HEK293 (cell line): Measurements from ENCODE around the gene MICU1.

Experiments
- ATF2 ChIP-seq: fragments of 450-650 bp; formaldehyde crosslinking; IDR thresholded peaks from 2 replicates; pipeline ENCODE4 v1.5.1; 2016; ENCODE audit warnings: missing biosample characterization, missing genetic modification characterization, low read depth
- GLI2 ChIP-seq: fragments of 450-650 bp; formaldehyde crosslinking; IDR thresholded peaks from 2 replicates; pipeline ENCODE4; 2017; ENCODE audit warnings: missing biosample characterization, missing genetic modification characterization, low read depth, borderline replicate concordance
- GLIS2 ChIP-seq: fragments of 450-650 bp; formaldehyde crosslinking; IDR thresholded peaks from 2 replicates; pipeline ENCODE4 v1.5.1; 2016; ENCODE audit warnings: missing biosample characterization, missing genetic modification characterization
- HOXC10 ChIP-seq: sonication (generic); formaldehyde crosslinking; IDR thresholded peaks from 2 replicates; pipeline ENCODE4 v1.8.1; 2023; ENCODE audit warnings: mild to moderate bottlenecking, missing genetic modification reagents
- KLF7 ChIP-seq: fragments of 450-650 bp; formaldehyde crosslinking; IDR thresholded peaks from 2 replicates; pipeline ENCODE4 v1.5.1; 2016; ENCODE audit warnings: missing biosample characterization, missing genetic modification characterization, borderline replicate concordance
- KLF8 ChIP-seq: fragments of 450-650 bp; formaldehyde crosslinking; IDR thresholded peaks from 2 replicates; pipeline ENCODE4 v1.5.1; 2016; ENCODE audit warnings: missing biosample characterization, missing genetic modification characterization
- KLF9 ChIP-seq: fragments of 450-650 bp; formaldehyde crosslinking; IDR thresholded peaks from 2 replicates; pipeline ENCODE4 v1.5.1; 2016; ENCODE audit warnings: missing biosample characterization, missing genetic modification characterization, low read depth
- MEIS1 ChIP-seq: sonication (generic); formaldehyde crosslinking; IDR thresholded peaks from 2 replicates; pipeline ENCODE4 v1.8.1; 2022; ENCODE audit warnings: missing genetic modification reagents, mild to moderate bottlenecking, borderline replicate concordance
- SCRT1 ChIP-seq: fragments of 450-650 bp; formaldehyde crosslinking; IDR thresholded peaks from 2 replicates; pipeline ENCODE4 v1.5.1; 2016; ENCODE audit warnings: missing biosample characterization, missing genetic modification characterization, borderline replicate concordance
- TCF7L2 ChIP-seq: IDR thresholded peaks from 2 replicates; pipeline ENCODE4 v1.6.1; 2011; ENCODE audit warnings: low read depth, mild to moderate bottlenecking, inconsistent platforms, low read length, moderate library complexity, borderline replicate concordance
- YY2 ChIP-seq: fragments of 450-650 bp; formaldehyde crosslinking; IDR thresholded peaks from 2 replicates; pipeline ENCODE4 v1.5.1; 2016; ENCODE audit warnings: missing biosample characterization, missing genetic modification characterization
- ZBTB21 ChIP-seq: fragments of 450-650 bp; formaldehyde crosslinking; IDR thresholded peaks from 2 replicates; pipeline ENCODE4 v1.5.1; 2017; ENCODE audit warnings: missing biosample characterization, missing genetic modification characterization
- ZEB2 ChIP-seq: fragments of 450-650 bp; formaldehyde crosslinking; IDR thresholded peaks from 2 replicates; pipeline ENCODE4 v1.5.1; 2016; ENCODE audit warnings: missing biosample characterization, missing genetic modification characterization
- ZNF10 ChIP-seq: fragments of 450-650 bp; formaldehyde crosslinking; IDR thresholded peaks from 2 replicates; pipeline ENCODE4 v1.5.1; 2017; ENCODE audit warnings: missing biosample characterization, missing genetic modification characterization
- ZNF132 ChIP-seq: fragments of 450-650 bp; formaldehyde crosslinking; IDR thresholded peaks from 2 replicates; pipeline ENCODE4 v1.5.1; 2017; ENCODE audit warnings: missing biosample characterization, missing genetic modification characterization, borderline replicate concordance
- ZNF157 ChIP-seq: fragments of 450-650 bp; formaldehyde crosslinking; IDR thresholded peaks from 2 replicates; pipeline ENCODE4 v1.5.1; 2016; ENCODE audit warnings: missing biosample characterization, missing genetic modification characterization
- ZNF26 ChIP-seq: fragments of 450-650 bp; formaldehyde crosslinking; IDR thresholded peaks from 2 replicates; pipeline ENCODE4 v1.5.1; 2016; ENCODE audit warnings: missing biosample characterization, missing genetic modification characterization
- ZNF280C ChIP-seq: fragments of 450-650 bp; formaldehyde crosslinking; IDR thresholded peaks from 2 replicates; pipeline ENCODE4 v1.5.1; 2016; ENCODE audit warnings: missing biosample characterization, missing genetic modification characterization
- ZNF335 ChIP-seq: fragments of 450-650 bp; formaldehyde crosslinking; conservative IDR thresholded peaks from 2 replicates; pipeline ENCODE4 v1.5.1; 2016; ENCODE audit warnings: missing biosample characterization, missing genetic modification characterization
- ZNF394 ChIP-seq: fragments of 450-650 bp; formaldehyde crosslinking; IDR thresholded peaks from 2 replicates; pipeline ENCODE4 v1.5.1; 2016; ENCODE audit warnings: missing biosample characterization, missing genetic modification characterization, mild to moderate bottlenecking, moderate library complexity, borderline replicate concordance
- ZNF416 ChIP-seq: fragments of 450-650 bp; formaldehyde crosslinking; IDR thresholded peaks from 2 replicates; pipeline ENCODE4 v1.5.1; 2016; ENCODE audit warnings: missing biosample characterization, missing genetic modification characterization
- ZNF501 ChIP-seq: fragments of 450-650 bp; formaldehyde crosslinking; IDR thresholded peaks from 2 replicates; pipeline ENCODE4 v1.5.1; 2016; ENCODE audit warnings: missing biosample characterization, missing genetic modification characterization
- ZNF514 ChIP-seq: fragments of 450-650 bp; formaldehyde crosslinking; IDR thresholded peaks from 2 replicates; pipeline ENCODE4 v1.5.1; 2016; ENCODE audit warnings: missing biosample characterization, missing genetic modification characterization
- ZNF521 ChIP-seq: fragments of 450-650 bp; formaldehyde crosslinking; IDR thresholded peaks from 2 replicates; pipeline ENCODE4 v1.5.1; 2017; ENCODE audit warnings: missing biosample characterization, mild to moderate bottlenecking, missing genetic modification characterization
- ZNF560 ChIP-seq: fragments of 450-650 bp; formaldehyde crosslinking; IDR thresholded peaks from 2 replicates; pipeline ENCODE4 v1.5.1; 2017; ENCODE audit warnings: missing biosample characterization, missing genetic modification characterization, borderline replicate concordance
- ZNF621 ChIP-seq: fragments of 450-650 bp; formaldehyde crosslinking; IDR thresholded peaks from 2 replicates; pipeline ENCODE4 v1.5.1; 2017; ENCODE audit warnings: missing biosample characterization, missing genetic modification characterization
- ZNF624 ChIP-seq: fragments of 450-650 bp; formaldehyde crosslinking; IDR thresholded peaks from 2 replicates; pipeline ENCODE4 v1.5.1; 2017; ENCODE audit warnings: missing biosample characterization, missing genetic modification characterization
- ZNF629 ChIP-seq: fragments of 450-650 bp; formaldehyde crosslinking; IDR thresholded peaks from 2 replicates; pipeline ENCODE4 v1.5.1; 2017; ENCODE audit warnings: missing biosample characterization, missing genetic modification characterization
- ZNF670 ChIP-seq: fragments of 450-650 bp; formaldehyde crosslinking; IDR thresholded peaks from 2 replicates; pipeline ENCODE4 v1.5.1; 2016; ENCODE audit warnings: missing biosample characterization, missing genetic modification characterization, low read depth
- ZNF837 ChIP-seq: fragments of 450-650 bp; formaldehyde crosslinking; IDR thresholded peaks from 2 replicates; pipeline ENCODE4 v1.5.1; 2016; ENCODE audit warnings: missing biosample characterization, missing genetic modification characterization
- ZSCAN16 ChIP-seq: fragments of 450-650 bp; formaldehyde crosslinking; IDR thresholded peaks from 2 replicates; pipeline ENCODE4 v1.5.1; 2016; ENCODE audit warnings: missing biosample characterization, missing genetic modification characterization
- TF ChIP-seq, protein P1 (sequence below): fragments of 450-650 bp; formaldehyde crosslinking; IDR thresholded peaks from 2 replicates; pipeline ENCODE4 v1.5.1; 2016; ENCODE audit warnings: missing biosample characterization, missing genetic modification characterization
- TF ChIP-seq, protein P2 (sequence below): fragments of 450-650 bp; formaldehyde crosslinking; IDR thresholded peaks from 2 replicates; pipeline ENCODE4 v1.5.1; 2017; ENCODE audit warnings: missing biosample characterization, missing genetic modification characterization

MICU1 gene

DNA sequence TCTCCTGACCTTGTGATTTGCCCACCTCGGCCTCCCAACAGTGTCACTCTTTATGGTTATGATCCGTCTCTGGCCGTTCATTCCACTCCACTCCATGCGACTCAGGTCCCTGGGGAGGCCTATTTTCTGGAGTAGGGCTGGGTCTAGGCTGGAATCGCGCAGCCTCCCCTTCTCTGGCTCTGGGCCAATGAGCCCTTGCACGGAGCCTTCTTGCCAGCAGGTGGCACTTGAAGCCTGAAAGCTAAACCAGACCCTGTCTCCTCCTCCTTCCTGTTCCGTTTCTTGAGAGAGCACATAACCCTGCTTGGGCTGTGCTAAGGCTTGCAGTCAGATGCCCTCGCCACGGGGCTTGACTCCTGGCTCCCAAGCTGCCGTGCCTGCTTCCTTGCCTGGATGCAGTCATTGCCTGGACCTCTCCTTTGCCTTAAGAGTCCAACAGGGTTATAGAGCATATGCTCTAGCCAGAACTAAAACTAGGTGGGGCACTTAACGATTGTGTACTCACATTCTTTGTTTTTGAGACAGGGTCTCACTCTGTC, 261.6 kb downstream of the MICU1 start (continued):
- TF ChIP-seq TCF7L2 (no peak), KLF7 (tag by site-specific recombination) (peak; percentile 27; the same call in 1 of the 2 replicates), ZNF624 (tag by site-specific recombination) (no peak), ZNF501 (tag by site-specific recombination) (peak; percentile 84; the same call in 1 of the 2 replicates), ZNF629 (peak; percentile 69), GLI2 (tag by site-specific recombination) (no peak; the same call in 1 of the 2 replicates), MEIS1 (CRISPR knock-in tag) (no peak), ZNF521 (tag by site-specific recombination) (no peak), ZNF621 (no peak), SCRT1 (no peak), ZNF132 (tag by site-specific recombination) (no peak), ZNF394 (tag by site-specific recombination) (peak; percentile 69; the same call in 1 of the 2 replicates), ZNF560 (tag by site-specific recombination) (no peak), ZNF670 (tag by site-specific recombination) (no peak), ZEB2 (tag by site-specific recombination) (peak; percentile 85), ZNF837 (no peak), ATF2 (tag by site-specific recombination) (no peak), YY2 (tag by site-specific recombination) (no peak), GLIS2 (tag by site-specific recombination) (no peak), ZBTB21 (tag by site-specific recombination) (peak; percentile 51; the same call in 1 of the 2 replicates), ZNF416 (no peak), ZNF10 (tag by site-specific recombination) (no peak), ZNF514 (tag by site-specific recombination) (no peak), ZNF157 (tag by site-specific recombination) (no peak), ZNF280C (no peak), ZNF335 (tag by site-specific recombination) (peak; percentile 78), ZNF26 (tag by site-specific recombination) (no peak), HOXC10 (CRISPR knock-in tag) (no peak), KLF9 (tag by site-specific recombination) (peak; percentile 39; the same call in 1 of the 2 replicates), KLF8 (tag by site-specific recombination) (no peak; the same call in none of the 2 replicates), ZSCAN16 (tag by site-specific recombination) (no peak)
- TF ChIP-seq, protein P1, sequence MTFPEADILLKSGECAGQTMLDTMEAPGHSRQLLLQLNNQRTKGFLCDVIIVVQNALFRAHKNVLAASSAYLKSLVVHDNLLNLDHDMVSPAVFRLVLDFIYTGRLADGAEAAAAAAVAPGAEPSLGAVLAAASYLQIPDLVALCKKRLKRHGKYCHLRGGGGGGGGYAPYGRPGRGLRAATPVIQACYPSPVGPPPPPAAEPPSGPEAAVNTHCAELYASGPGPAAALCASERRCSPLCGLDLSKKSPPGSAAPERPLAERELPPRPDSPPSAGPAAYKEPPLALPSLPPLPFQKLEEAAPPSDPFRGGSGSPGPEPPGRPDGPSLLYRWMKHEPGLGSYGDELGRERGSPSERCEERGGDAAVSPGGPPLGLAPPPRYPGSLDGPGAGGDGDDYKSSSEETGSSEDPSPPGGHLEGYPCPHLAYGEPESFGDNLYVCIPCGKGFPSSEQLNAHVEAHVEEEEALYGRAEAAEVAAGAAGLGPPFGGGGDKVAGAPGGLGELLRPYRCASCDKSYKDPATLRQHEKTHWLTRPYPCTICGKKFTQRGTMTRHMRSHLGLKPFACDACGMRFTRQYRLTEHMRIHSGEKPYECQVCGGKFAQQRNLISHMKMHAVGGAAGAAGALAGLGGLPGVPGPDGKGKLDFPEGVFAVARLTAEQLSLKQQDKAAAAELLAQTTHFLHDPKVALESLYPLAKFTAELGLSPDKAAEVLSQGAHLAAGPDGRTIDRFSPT (tag by site-specific recombination): 0 out of 2 replicates have a peak, but pooled peaks have one; percentile 29
- TF ChIP-seq, protein P2, sequence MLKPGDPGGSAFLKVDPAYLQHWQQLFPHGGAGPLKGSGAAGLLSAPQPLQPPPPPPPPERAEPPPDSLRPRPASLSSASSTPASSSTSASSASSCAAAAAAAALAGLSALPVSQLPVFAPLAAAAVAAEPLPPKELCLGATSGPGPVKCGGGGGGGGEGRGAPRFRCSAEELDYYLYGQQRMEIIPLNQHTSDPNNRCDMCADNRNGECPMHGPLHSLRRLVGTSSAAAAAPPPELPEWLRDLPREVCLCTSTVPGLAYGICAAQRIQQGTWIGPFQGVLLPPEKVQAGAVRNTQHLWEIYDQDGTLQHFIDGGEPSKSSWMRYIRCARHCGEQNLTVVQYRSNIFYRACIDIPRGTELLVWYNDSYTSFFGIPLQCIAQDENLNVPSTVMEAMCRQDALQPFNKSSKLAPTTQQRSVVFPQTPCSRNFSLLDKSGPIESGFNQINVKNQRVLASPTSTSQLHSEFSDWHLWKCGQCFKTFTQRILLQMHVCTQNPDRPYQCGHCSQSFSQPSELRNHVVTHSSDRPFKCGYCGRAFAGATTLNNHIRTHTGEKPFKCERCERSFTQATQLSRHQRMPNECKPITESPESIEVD (tag by site-specific recombination): peak; percentile 29; the same call in 1 of the 2 replicates
